GM12872 (cell line): ENCODE data around the gene RAB31.

Source experiments
- CTCF ChIP-seq: IDR thresholded peaks from 3 replicates; pipeline ENCODE4 v1.5.1; 2011; ENCODE audit warnings: low read depth, mild to moderate bottlenecking, low read length, moderate library complexity; ENCODE audit not compliant: insufficient read depth

RAB31 gene

GRCh38 chr18:9694952-9695495 is 13.1 kb upstream of the RAB31 start:
- TF ChIP-seq CTCF = no peak

- no peak for TF ChIP-seq CTCF
These were observed 12.5 kb upstream of the RAB31 start for GRCh38 chr18:9695605-9696004.

GRCh38 chr18:9696112-9696511 is 12.0 kb upstream of the RAB31 start:
- TF ChIP-seq CTCF = no peak

GRCh38 chr18:9696701-9697100 is 11.4 kb upstream of the RAB31 start:
- TF ChIP-seq CTCF = no peak

- no peak for TF ChIP-seq CTCF
These were observed 11.0 kb upstream of the RAB31 start for GRCh38 chr18:9697121-9697520.

GRCh38 chr18:9698497-9698896 is 9.6 kb upstream of the RAB31 start:
- no peak for TF ChIP-seq CTCF

- TF ChIP-seq CTCF = no peak
These were observed 7.8 kb upstream of the RAB31 start for GRCh38 chr18:9700261-9700796.
